ENCODE measurements around the gene STK32C. TPM values are rescaled to one million over a fixed set of nuclear protein-coding genes. Genes with fewer than 3 reads are reported as not detected.

Gene STK32C
- total and polyA plus RNA-seq, 8 donors = 3.3 to 13.2 (median 5.2) TPM

GRCh38 chr10:132254841-132255240 lies 52.9 kb downstream of the STK32C start:
- TF ChIP-seq, protein P1, sequence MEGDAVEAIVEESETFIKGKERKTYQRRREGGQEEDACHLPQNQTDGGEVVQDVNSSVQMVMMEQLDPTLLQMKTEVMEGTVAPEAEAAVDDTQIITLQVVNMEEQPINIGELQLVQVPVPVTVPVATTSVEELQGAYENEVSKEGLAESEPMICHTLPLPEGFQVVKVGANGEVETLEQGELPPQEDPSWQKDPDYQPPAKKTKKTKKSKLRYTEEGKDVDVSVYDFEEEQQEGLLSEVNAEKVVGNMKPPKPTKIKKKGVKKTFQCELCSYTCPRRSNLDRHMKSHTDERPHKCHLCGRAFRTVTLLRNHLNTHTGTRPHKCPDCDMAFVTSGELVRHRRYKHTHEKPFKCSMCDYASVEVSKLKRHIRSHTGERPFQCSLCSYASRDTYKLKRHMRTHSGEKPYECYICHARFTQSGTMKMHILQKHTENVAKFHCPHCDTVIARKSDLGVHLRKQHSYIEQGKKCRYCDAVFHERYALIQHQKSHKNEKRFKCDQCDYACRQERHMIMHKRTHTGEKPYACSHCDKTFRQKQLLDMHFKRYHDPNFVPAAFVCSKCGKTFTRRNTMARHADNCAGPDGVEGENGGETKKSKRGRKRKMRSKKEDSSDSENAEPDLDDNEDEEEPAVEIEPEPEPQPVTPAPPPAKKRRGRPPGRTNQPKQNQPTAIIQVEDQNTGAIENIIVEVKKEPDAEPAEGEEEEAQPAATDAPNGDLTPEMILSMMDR (IDR thresholded peaks at IDR 0.05) = no peak
- ATAC-seq = no peak
- WGBS, 2 donors = 69 to 77% methylated on average over 14 of the region's 14 CpGs
- H3K4me3 ChIP-seq = no peak overlapping the region
- intact Hi-C loops (cut with DNase I) = no loop called here
- no peak for FAIRE-seq
- no peak overlapping the region for H3K27ac ChIP-seq
- H3K9me3 ChIP-seq = no peaks in the 10 kb centered on the region
- no peak for DNase-seq
- no peaks in the 10 kb centered on the region for H3K4me1 ChIP-seq
- no peaks in the 10 kb centered on the region for H3K27me3 ChIP-seq
- H3K36me3 ChIP-seq = no peaks in the 10 kb centered on the region

GRCh38 chr10:132253092-132253687 lies 54.6 kb downstream of the STK32C start:
- no peak for DNase-seq
- no peaks in the 10 kb centered on the region for H3K36me3 ChIP-seq
- intact Hi-C loops (cut with DNase I) = no loop called here
- no peaks in the 10 kb centered on the region for H3K4me1 ChIP-seq
- 37 to 48% methylated on average over 17 to 19 of the region's 19 CpGs for WGBS, 2 donors
- TF ChIP-seq, protein P1 (IDR thresholded peaks at IDR 0.05) = no peak
- H3K9me3 ChIP-seq = no peaks in the 10 kb centered on the region
- no peak for ATAC-seq
- no peak overlapping the region for H3K27ac ChIP-seq
- no peaks in the 10 kb centered on the region for H3K27me3 ChIP-seq
- no peak for FAIRE-seq
- H3K4me3 ChIP-seq = no peak overlapping the region

- DNase-seq = no peak
- no peak for ATAC-seq
- Histone ChIP-seq H3K27ac (no peak overlapping the region), H3K36me3 (no peaks in the 10 kb centered on the region), H3K4me3 (no peak overlapping the region), H3K4me1 (no peaks in the 10 kb centered on the region), H3K9me3 (no peaks in the 10 kb centered on the region), H3K27me3 (no peaks in the 10 kb centered on the region)
- TF ChIP-seq, protein P1 (IDR thresholded peaks at IDR 0.05) = no peak
- no peak for FAIRE-seq
- intact Hi-C loops (cut with DNase I) = no loop called here
- 84 to 90% methylated on average over 17 of the region's 17 CpGs for WGBS, 2 donors
These were observed 55.3 kb downstream of the STK32C start for GRCh38 chr10:132252412-132252811.

DNA sequence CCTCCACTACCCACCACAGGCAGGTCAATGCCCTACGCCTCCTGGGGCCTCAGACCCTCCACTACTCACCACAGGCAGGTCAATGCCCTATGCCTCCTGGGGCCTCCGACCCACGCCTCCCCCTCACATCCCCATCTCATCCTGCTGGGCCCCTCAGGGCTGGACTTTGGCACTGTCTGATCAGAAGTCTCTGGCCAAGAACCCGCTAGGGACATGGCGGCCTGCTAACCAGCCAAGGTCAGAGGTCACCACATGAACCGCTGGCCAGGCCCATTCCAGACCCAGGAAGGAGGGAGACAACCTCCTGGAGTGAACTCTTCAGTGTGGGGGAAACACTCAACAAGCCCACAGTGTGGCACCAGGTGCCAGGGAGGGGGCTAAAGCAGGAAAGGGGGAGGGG lies 55.8 kb downstream of the STK32C start:
- Histone ChIP-seq H3K27me3 (no peaks in the 10 kb centered on the region), H3K9me3 (no peaks in the 10 kb centered on the region), H3K4me3 (no peak overlapping the region), H3K4me1 (no peaks in the 10 kb centered on the region), H3K36me3 (no peaks in the 10 kb centered on the region), H3K27ac (no peak overlapping the region)
- intact Hi-C loops (cut with DNase I) = no loop called here
- DNase-seq = no peak
- FAIRE-seq = no peak
- TF ChIP-seq, protein P1 (IDR thresholded peaks at IDR 0.05) = no peak
- no peak for ATAC-seq
- WGBS, 2 donors = 90 to 94% methylated on average over 6 of the region's 6 CpGs

Data from pancreas (tissue), 10 donors.